Lower leg skin (tissue), 3 donors: ENCODE data around the gene SPTB.

Source experiments
- CTCF ChIP-seq, 3 donors: fragments of 450-650 bp; IDR thresholded peaks; one replicate each; pipeline ENCODE4 v1.5.1; 2016; ENCODE audit warnings: antibody characterized with exemption in 3 of 3, mild to moderate bottlenecking in 3 of 3, moderate library complexity in 2 of 3
- POLR2A ChIP-seq, 2 donors: fragments of 450-650 bp; IDR thresholded peaks; one replicate each; pipeline ENCODE4 v1.6.1; 2016 to 2017; ENCODE audit warnings: antibody characterized with exemption in 2 of 2, mild to moderate bottlenecking in 1 of 2, moderate library complexity in 1 of 2

- TF ChIP-seq CTCF (IDR thresholded peaks at IDR 0.05) (no peak), POLR2A (IDR thresholded peaks at IDR 0.05) (no peak)
Observed at GRCh38 chr14:64698903-64699302, 180.8 kb downstream of the SPTB start.
